ENCODE data around the gene CD93.

CD93 gene

DNA sequence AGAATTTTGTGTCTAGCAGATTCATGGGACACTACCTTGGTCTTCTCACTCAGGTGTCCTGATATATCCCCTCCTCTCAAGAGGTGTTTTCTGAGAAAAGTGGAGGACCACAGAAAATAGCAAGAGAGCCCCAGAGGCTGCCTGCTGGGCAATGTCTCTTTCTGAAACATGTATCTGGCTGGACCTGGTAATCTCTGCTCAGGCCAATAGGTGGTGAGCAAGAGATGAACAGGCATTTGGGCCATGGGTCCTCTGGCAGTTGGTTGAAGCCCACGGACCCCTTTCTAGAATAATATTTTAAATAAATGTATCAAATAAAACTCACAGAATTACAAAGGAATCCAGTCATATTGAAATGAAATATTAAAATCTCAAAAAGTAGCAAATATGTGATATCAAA lies 27.9 kb downstream of the CD93 start:
- DNase-seq (ENCODE audit: low spot score) = no peak
- no peak for TF ChIP-seq CTCF (IDR thresholded peaks at IDR 0.05; ENCODE audit: extremely low read depth, missing control alignments)

DNA sequence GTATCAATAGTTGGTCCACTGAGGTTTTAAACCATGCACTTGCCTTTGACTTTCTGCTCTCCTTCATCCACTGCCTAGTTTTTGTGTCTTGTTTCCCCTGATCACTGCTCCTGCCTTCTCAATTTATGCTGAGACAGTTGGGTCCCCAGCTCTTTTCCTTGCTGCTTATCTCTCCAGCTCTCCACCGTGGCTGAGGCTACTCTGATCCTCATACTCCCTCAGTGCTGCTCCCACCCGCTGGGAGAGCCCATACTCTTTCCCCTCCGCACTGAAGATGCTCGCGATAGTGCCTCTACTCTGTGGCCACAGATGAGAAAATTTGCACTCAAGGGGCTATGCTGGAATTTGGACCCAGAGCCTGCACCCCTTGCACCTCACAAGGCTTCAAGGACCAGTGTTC lies 33.2 kb downstream of the CD93 start:
- DNase-seq (ENCODE audit: low spot score) = no peak

GRCh38 chr20:23050847-23051627 lies 35.1 kb downstream of the CD93 start:
- TF ChIP-seq CTCF (IDR thresholded peaks at IDR 0.05; ENCODE audit: extremely low read depth, missing control alignments) = peak; percentile 54
- DNase-seq (ENCODE audit: low spot score) = no peak

More for the DNA sequence above, 33.2 kb downstream of the CD93 start:
- TF ChIP-seq CTCF (IDR thresholded peaks at IDR 0.05; ENCODE audit: extremely low read depth, missing control alignments) = no peak

DNA sequence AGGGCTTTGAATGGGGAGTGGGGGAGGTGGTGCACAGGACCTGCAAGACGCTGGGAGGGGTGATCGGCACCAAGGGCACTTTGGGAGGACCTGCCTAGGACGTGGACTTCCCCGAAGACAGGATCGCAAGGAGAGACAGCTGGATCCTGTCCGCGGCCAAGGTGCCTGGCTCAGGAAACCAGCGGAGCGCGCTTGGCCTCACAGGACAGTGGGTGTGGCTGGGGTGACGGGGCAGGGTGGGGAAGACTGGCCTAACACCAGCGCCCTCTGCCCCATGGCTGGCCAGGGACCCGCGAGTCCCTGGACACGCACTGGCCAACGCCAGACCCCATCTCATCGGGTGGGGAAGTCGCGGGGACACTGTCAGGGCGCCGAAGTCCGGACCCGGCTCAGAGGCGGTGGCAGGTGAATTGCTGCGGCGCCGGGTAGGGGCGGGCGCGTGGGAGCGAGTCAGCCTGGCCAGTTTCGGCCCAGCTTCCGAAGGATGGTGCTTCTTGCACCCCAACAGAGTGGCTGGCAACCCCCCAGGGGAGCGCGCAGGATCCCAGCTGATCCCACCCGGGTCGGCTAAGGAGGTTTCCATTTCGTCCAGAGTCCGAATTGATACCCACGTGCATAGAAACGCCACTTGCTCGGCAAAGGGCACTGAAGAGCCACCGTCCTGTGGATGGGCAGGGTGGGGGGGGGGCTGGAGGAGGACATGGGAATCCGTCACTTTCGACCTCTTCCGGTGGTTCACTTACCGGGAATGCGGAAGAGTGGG lies 35.9 kb downstream of the CD93 start:
- TF ChIP-seq CTCF (IDR thresholded peaks at IDR 0.05; ENCODE audit: extremely low read depth, missing control alignments) = no peak
- DNase-seq (ENCODE audit: low spot score) = no peak

GRCh38 chr20:23049201-23050075 lies 36.7 kb downstream of the CD93 start, which contains the start of gene THBD:
Gene THBD, minus strand, starts transcription at chr20:23049672. Its CDS starts 168 bp downstream, at chr20:23049504.
- TF ChIP-seq CTCF (IDR thresholded peaks at IDR 0.05; ENCODE audit: extremely low read depth, missing control alignments) = no peak
- DNase-seq (ENCODE audit: low spot score) = no peak

DNA sequence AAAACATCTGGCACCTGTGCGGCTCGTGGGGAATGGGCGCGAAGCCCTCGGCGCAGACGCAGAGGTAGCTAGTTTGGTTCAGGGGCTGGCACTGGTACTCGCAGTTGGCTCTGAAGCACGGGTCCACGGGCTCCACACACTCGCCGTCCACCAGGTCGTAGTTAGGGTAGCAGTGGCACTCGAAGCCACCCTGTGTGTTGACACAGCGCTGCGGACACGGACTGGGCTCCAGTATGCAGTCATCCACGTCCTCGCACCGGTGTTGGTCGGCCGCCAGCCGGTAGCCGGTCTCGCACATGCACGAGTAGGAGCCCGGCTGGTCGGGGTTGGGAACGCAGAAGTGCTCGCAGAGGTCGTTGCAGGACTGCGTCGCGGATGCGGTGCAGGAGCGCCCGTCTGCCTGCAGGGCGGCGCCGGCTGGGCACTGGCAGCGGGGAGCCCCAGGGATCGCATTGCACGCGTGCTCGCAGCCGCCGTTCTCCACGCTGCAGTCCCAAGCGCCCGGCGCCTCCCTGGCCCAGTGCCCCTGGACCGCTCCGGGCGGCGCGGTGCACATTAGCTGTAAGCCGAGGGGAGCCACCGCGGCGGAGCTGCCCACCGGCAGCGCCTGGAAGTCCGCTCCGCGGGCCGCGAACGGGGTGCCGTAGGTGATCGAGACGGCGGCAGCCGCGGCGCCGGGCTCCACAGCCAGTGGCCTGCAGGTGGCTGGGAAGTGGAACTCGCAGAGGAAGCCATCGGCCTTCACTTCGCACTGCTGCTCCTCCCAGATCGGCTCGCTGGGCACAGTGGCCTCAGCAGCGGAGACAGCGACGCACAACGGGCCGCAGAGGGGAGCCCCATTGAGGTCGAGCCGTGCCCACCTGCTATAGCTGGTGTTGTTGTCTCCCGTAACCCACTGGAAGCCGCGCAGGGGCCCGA lies 37.6 kb downstream of the CD93 start:
- no peak for DNase-seq (ENCODE audit: low spot score)
- no peak for TF ChIP-seq CTCF (IDR thresholded peaks at IDR 0.05; ENCODE audit: extremely low read depth, missing control alignments)

Data from GM20000 (cell line).